LNCAP (cell line): ENCODE results near the gene SLC50A1.

ENCODE experiments used
- TF ChIP-seq, protein P1 (sequence below): fragments of 450-650 bp; IDR thresholded peaks from 2 replicates; pipeline ENCODE4 v1.5.1; 2017; ENCODE audit warnings: mild to moderate bottlenecking

SLC50A1 gene

GRCh38 chr1:155120253-155120652 lies 15.4 kb upstream of the SLC50A1 start:
- TF ChIP-seq, protein P1, sequence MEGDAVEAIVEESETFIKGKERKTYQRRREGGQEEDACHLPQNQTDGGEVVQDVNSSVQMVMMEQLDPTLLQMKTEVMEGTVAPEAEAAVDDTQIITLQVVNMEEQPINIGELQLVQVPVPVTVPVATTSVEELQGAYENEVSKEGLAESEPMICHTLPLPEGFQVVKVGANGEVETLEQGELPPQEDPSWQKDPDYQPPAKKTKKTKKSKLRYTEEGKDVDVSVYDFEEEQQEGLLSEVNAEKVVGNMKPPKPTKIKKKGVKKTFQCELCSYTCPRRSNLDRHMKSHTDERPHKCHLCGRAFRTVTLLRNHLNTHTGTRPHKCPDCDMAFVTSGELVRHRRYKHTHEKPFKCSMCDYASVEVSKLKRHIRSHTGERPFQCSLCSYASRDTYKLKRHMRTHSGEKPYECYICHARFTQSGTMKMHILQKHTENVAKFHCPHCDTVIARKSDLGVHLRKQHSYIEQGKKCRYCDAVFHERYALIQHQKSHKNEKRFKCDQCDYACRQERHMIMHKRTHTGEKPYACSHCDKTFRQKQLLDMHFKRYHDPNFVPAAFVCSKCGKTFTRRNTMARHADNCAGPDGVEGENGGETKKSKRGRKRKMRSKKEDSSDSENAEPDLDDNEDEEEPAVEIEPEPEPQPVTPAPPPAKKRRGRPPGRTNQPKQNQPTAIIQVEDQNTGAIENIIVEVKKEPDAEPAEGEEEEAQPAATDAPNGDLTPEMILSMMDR = no peak

- TF ChIP-seq, protein P1 = no peak
These were observed 14.4 kb upstream of the SLC50A1 start for GRCh38 chr1:155121249-155121648.

DNA sequence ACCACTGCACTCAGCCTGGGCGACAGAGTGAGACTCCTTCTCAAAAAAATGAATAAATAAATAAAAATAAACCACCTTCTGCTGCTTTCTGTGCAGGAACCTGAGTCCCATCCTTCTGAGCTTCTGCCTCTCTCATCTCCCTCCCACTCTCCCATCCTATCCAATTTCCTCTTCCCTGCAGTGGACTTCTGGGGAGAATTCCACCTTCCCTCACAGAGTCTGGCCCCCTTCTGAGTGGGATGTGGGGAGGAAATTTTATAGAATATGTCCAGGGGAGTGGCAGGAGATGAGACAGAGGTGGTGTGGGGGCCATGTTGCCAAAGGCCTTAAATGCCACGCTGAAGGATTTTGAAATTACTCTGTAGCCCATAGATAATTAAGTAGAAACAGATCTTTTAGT lies 13.3 kb upstream of the SLC50A1 start:
- TF ChIP-seq, protein P1 = no peak

DNA sequence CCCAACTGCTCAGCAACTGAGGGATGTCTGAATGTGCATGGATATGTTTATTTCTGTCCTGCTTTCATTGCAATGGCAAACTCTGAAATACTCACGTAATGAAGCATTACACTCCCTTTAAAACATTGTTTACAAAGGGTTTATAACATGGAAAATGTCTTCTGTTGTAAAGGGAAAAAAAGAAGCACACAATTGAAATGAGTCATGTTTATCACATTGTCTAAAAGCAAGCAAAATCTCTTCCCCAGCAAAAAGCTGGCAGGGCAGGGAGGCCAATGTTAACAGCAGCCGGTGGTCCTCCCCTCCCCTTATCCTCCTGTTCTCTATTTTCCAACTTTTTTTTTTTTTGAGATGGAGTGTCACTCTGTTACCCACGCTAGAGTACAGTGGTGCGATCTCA lies 11.9 kb upstream of the SLC50A1 start:
- TF ChIP-seq, protein P1 = no peak

GRCh38 chr1:155124503-155125463 lies 10.9 kb upstream of the SLC50A1 start:
- TF ChIP-seq, protein P1 = no peak

DNA sequence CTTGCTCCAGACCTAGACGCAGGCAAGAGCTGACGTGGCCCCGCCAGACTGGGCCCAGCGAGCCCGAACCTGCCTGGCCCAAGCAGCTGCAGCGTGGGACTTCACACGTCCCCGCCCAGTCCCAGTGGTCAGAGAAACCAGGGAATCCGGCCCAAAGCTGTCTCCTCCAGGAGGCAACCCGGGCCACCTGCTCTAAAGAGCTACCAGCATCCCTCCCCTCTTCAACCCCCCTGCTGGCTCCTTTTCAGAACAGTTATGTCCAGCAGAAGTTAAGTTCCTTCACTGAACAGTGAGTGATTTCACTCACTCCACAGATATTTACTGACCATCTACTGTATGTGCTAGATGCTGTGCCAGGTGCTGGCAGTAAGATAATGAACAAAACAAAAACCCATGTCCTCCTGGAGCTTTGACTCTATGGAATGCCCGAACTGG lies 10.1 kb upstream of the SLC50A1 start:
- TF ChIP-seq, protein P1 = no peak

- TF ChIP-seq, protein P1 = no peak
These were observed 9.6 kb upstream of the SLC50A1 start for GRCh38 chr1:155125946-155126555.
